ENCODE data around the gene DDN.

Gene DDN

GRCh38 chr12:49043241-49043640 lies 44.1 kb upstream of the DDN start:
- H3K27me3 Mint-ChIP-seq (ENCODE audit: low read depth, poor library complexity): peaks cover 5% of the 10 kb centered on the region
- H3K4me1 Mint-ChIP-seq: no peaks in the 10 kb centered on the region
- TF ChIP-seq CTCF (IDR thresholded peaks at IDR 0.05): no peak
- no peak overlapping the region for H3K27ac Mint-ChIP-seq
- no peak for DNase-seq
- H3K9me3 Mint-ChIP-seq: no peaks in the 10 kb centered on the region
- no peak overlapping the region for H3K4me3 Mint-ChIP-seq
- H3K36me3 Mint-ChIP-seq (ENCODE audit: low read depth): peaks cover 70% of the 10 kb centered on the region

- H3K4me3 Mint-ChIP-seq: no peak overlapping the region
- no peaks in the 10 kb centered on the region for H3K9me3 Mint-ChIP-seq
- H3K27me3 Mint-ChIP-seq (ENCODE audit: low read depth, poor library complexity): peaks cover 5% of the 10 kb centered on the region
- H3K27ac Mint-ChIP-seq: no peak overlapping the region
- H3K4me1 Mint-ChIP-seq: no peaks in the 10 kb centered on the region
- DNase-seq: no peak
- no peak for TF ChIP-seq CTCF (IDR thresholded peaks at IDR 0.05)
- peaks cover 65% of the 10 kb centered on the region for H3K36me3 Mint-ChIP-seq (ENCODE audit: low read depth)
These were observed 42.8 kb upstream of the DDN start for GRCh38 chr12:49041881-49042484.

GRCh38 chr12:49041036-49041880 lies 42.1 kb upstream of the DDN start:
- DNase-seq: no peak
- Mint-ChIP-seq H3K27ac (no peak overlapping the region), H3K4me3 (no peak overlapping the region), H3K4me1 (no peaks in the 10 kb centered on the region), H3K27me3 (ENCODE audit: low read depth, poor library complexity) (peaks cover 5% of the 10 kb centered on the region), H3K9me3 (no peaks in the 10 kb centered on the region), H3K36me3 (ENCODE audit: low read depth) (peaks cover 64% of the 10 kb centered on the region)
- no peak for TF ChIP-seq CTCF (IDR thresholded peaks at IDR 0.05)

- H3K27ac Mint-ChIP-seq: no peak overlapping the region
- no peaks in the 10 kb centered on the region for H3K9me3 Mint-ChIP-seq
- DNase-seq: no peak
- TF ChIP-seq CTCF (IDR thresholded peaks at IDR 0.05): no peak
- no peak overlapping the region for H3K4me3 Mint-ChIP-seq
- peaks cover 3% of the 10 kb centered on the region for H3K27me3 Mint-ChIP-seq (ENCODE audit: low read depth, poor library complexity)
- H3K4me1 Mint-ChIP-seq: no peaks in the 10 kb centered on the region
- H3K36me3 Mint-ChIP-seq (ENCODE audit: low read depth): peaks cover 62% of the 10 kb centered on the region
These were observed 41.2 kb upstream of the DDN start for GRCh38 chr12:49040364-49040855.

- H3K27ac Mint-ChIP-seq: no peak overlapping the region
- H3K27me3 Mint-ChIP-seq (ENCODE audit: low read depth, poor library complexity): peaks cover 3% of the 10 kb centered on the region
- TF ChIP-seq CTCF (IDR thresholded peaks at IDR 0.05): no peak
- H3K4me3 Mint-ChIP-seq: no peak overlapping the region
- no peaks in the 10 kb centered on the region for H3K9me3 Mint-ChIP-seq
- peaks cover 58% of the 10 kb centered on the region for H3K36me3 Mint-ChIP-seq (ENCODE audit: low read depth)
- no peaks in the 10 kb centered on the region for H3K4me1 Mint-ChIP-seq
- DNase-seq: no peak
These were observed 40.5 kb upstream of the DDN start for GRCh38 chr12:49039421-49040363.
